H9 (cell line): ENCODE data around the gene OSR1. TPM values are rescaled to one million over a fixed set of nuclear protein-coding genes. Genes with fewer than 3 reads are reported as not detected.

Source experiments
- DNase-seq: peaks from one replicate; pipeline ENCODE4 v3.0.0-alpha.2; 2017
- H2AFZ ChIP-seq: one replicate; pipeline ENCODE4 v1.6.1; 2013; ENCODE audit warnings: mild to moderate bottlenecking, low read length, control low read depth, moderate library complexity
- H2AK5ac ChIP-seq: 2 replicates; pipeline ENCODE4 v1.6.1; 2013; ENCODE audit warnings: low read length, control low read depth, mixed read lengths; ENCODE audit not compliant: insufficient read length
- H2BK120ac ChIP-seq: one replicate; pipeline ENCODE4 v1.6.1; 2013; ENCODE audit warnings: low read depth, mild to moderate bottlenecking, low read length, control low read depth, inconsistent platforms; ENCODE audit not compliant: poor library complexity, severe bottlenecking
- H2BK12ac ChIP-seq: 2 replicates; pipeline ENCODE4 v1.6.1; 2013; ENCODE audit warnings: low read length, control low read depth, mixed read lengths, low read depth; ENCODE audit not compliant: insufficient read length
- H2BK15ac ChIP-seq: 2 replicates; pipeline ENCODE4 v1.6.1; 2013; ENCODE audit warnings: low read depth, low read length, control low read depth
- H2BK20ac ChIP-seq: one replicate; pipeline ENCODE4 v1.6.1; 2013; ENCODE audit warnings: low read depth, mild to moderate bottlenecking, low read length, control low read depth, inconsistent platforms; ENCODE audit not compliant: poor library complexity, severe bottlenecking
- H2BK5ac ChIP-seq: 2 replicates; pipeline ENCODE4 v1.6.1; 2013; ENCODE audit warnings: low read length, control low read depth, mixed read lengths; ENCODE audit not compliant: insufficient read length
- H3K14ac ChIP-seq: 2 replicates; pipeline ENCODE4 v1.6.1; 2013; ENCODE audit warnings: low read length, control low read depth; ENCODE audit not compliant: insufficient read depth
- H3K18ac ChIP-seq: 2 replicates; pipeline ENCODE4 v1.6.1; 2013; ENCODE audit warnings: low read depth, mild to moderate bottlenecking, mixed read lengths, low read length, control low read depth; ENCODE audit not compliant: insufficient read length
- H3K23ac ChIP-seq: 2 replicates; pipeline ENCODE4 v1.6.1; 2013; ENCODE audit warnings: low read length, control low read depth, mixed read lengths, low read depth; ENCODE audit not compliant: insufficient read length
- H3K23me2 ChIP-seq: 2 replicates; pipeline ENCODE4 v1.6.1; 2013; ENCODE audit warnings: low read depth, mild to moderate bottlenecking, mixed read lengths, low read length, control low read depth; ENCODE audit not compliant: insufficient read length, poor library complexity, severe bottlenecking
- H3K27ac ChIP-seq: 2 replicates; pipeline ENCODE4 v1.5.1; 2013; ENCODE audit warnings: low read length, control low read depth, mixed read lengths, low read depth; ENCODE audit not compliant: insufficient read length
- H3K27me3 ChIP-seq: 2 replicates; pipeline ENCODE4 v1.6.1; 2013; ENCODE audit warnings: low read length, control low read depth, inconsistent platforms; ENCODE audit not compliant: insufficient read depth
- H3K4ac ChIP-seq: 2 replicates; pipeline ENCODE4 v1.6.1; 2013; ENCODE audit warnings: low read depth, mild to moderate bottlenecking, control low read depth, inconsistent platforms, low read length, moderate library complexity
- H3K4me1 ChIP-seq: 2 replicates; pipeline ENCODE4 v1.6.1; 2013; ENCODE audit warnings: low read length, control low read depth, inconsistent platforms; ENCODE audit not compliant: insufficient read depth
- H3K4me2 ChIP-seq: 2 replicates; pipeline ENCODE4 v1.6.1; 2013; ENCODE audit warnings: low read length, control low read depth, mixed read lengths; ENCODE audit not compliant: insufficient read length, insufficient read depth
- H3K56ac ChIP-seq: 2 replicates; pipeline ENCODE4 v1.6.1; 2013; ENCODE audit warnings: low read depth, mild to moderate bottlenecking, mixed read lengths, low read length, control low read depth; ENCODE audit not compliant: insufficient read length
- H3K79me1 ChIP-seq: 2 replicates; pipeline ENCODE4 v1.6.1; 2013; ENCODE audit warnings: low read depth, mild to moderate bottlenecking, moderate library complexity, low read length, control low read depth, inconsistent platforms; ENCODE audit not compliant: insufficient read depth, poor library complexity, severe bottlenecking
- H3K79me2 ChIP-seq: 2 replicates; pipeline ENCODE4 v1.6.1; 2013; ENCODE audit warnings: low read length, control low read depth, inconsistent platforms; ENCODE audit not compliant: insufficient read depth
- H3K9ac ChIP-seq: 2 replicates; pipeline ENCODE4 v1.6.1; 2013; ENCODE audit warnings: low read length, control low read depth, mixed read lengths; ENCODE audit not compliant: insufficient read length; ENCODE audit errors: extremely low read depth
- H3K9me3 ChIP-seq: one replicate; pipeline ENCODE4 v1.6.1; 2013; ENCODE audit warnings: low read depth, low read length, inconsistent platforms; ENCODE audit not compliant: control insufficient read depth
- H3T11ph ChIP-seq: one replicate; pipeline ENCODE4 v1.6.1; 2013; ENCODE audit warnings: mild to moderate bottlenecking, low read length, control low read depth, inconsistent platforms
- H4K20me1 ChIP-seq: one replicate; pipeline ENCODE4 v1.6.1; 2013; ENCODE audit not compliant: control insufficient read depth, insufficient read length, insufficient read depth
- H4K5ac ChIP-seq: 2 replicates; pipeline ENCODE4 v1.6.1; 2013; ENCODE audit warnings: low read depth, mild to moderate bottlenecking, mixed read lengths, low read length, control low read depth; ENCODE audit not compliant: insufficient read length
- H4K8ac ChIP-seq: replicated peaks from 2 replicates; pipeline ENCODE4 v1.6.1; 2013; ENCODE audit warnings: low read length, control low read depth, mixed read lengths, low read depth; ENCODE audit not compliant: insufficient read length
- H4K91ac ChIP-seq: 2 replicates; pipeline ENCODE4 v1.6.1; 2013; ENCODE audit warnings: low read depth, mild to moderate bottlenecking, moderate library complexity, mixed read lengths, low read length, control low read depth; ENCODE audit not compliant: insufficient read length
- H3K27ac Mint-ChIP-seq, 3 experiments: 2 replicates in 2 of 3; 3 replicates in 1 of 3; pipeline ENCODE4 v1.8.0; 2020 to 2021; ENCODE audit warnings: mixed read lengths in 3 of 3, mild to moderate bottlenecking in 1 of 3, moderate library complexity in 1 of 3
- H3K27me3 Mint-ChIP-seq: 2 replicates; pipeline ENCODE4 v1.8.0; 2021; ENCODE audit warnings: low read depth, mild to moderate bottlenecking, moderate library complexity, mixed read lengths
- H3K36me3 Mint-ChIP-seq, 3 experiments: 2 replicates in 2 of 3; 3 replicates in 1 of 3; pipeline ENCODE4 v1.8.0; 2020 to 2021; ENCODE audit warnings: low read depth in 3 of 3, mixed read lengths in 3 of 3; ENCODE audit not compliant: insufficient read depth in 1 of 3
- H3K4me1 Mint-ChIP-seq, 2 experiments: 2 replicates each; pipeline ENCODE4 v1.8.0; 2020; ENCODE audit warnings: mixed read lengths in 2 of 2
- H3K4me3 Mint-ChIP-seq, 2 experiments: 2 replicates in 1 of 2; 3 replicates in 1 of 2; pipeline ENCODE4 v1.8.0; 2020 to 2021; ENCODE audit warnings: mild to moderate bottlenecking in 2 of 2, mixed read lengths in 2 of 2, moderate library complexity in 1 of 2
- H3K9me3 Mint-ChIP-seq, 2 experiments: 2 replicates in 1 of 2; 3 replicates in 1 of 2; pipeline ENCODE4 v1.8.0; 2020; ENCODE audit warnings: mild to moderate bottlenecking in 2 of 2, mixed read lengths in 2 of 2, moderate library complexity in 1 of 2
- WGBS: extraction: QIAGEN DNeasy Blood & Tissue Kit; methylation state at CpG from one replicate; pipeline ENCODE4 v1.1.7; 2013; ENCODE audit warnings: missing lambda C conversion rate, low lambda C conversion rate, mixed read lengths; ENCODE audit not compliant: insufficient read length; ENCODE audit errors: extremely low coverage; 5-methylcytosine and 5-hydroxymethylcytosine counted together
- total RNA-seq: library from RNA; stranded (reverse); gene quantifications from 2 replicates; pipeline ENCODE4 v1.2.1, GENCODE V29; 2021
- TF ChIP-seq, protein P1 (sequence below): fragments of 200-600 bp; sonication (generic); conservative IDR thresholded peaks from 3 replicates; pipeline ENCODE4 v1.8.0; 2021; ENCODE audit warnings: antibody characterized with exemption, mild to moderate bottlenecking

Gene OSR1
- total RNA-seq, 1 experiment from 2014 or later = 0.35 TPM

- Mint-ChIP-seq H3K4me3 (no peak overlapping the region), H3K36me3 (no peaks in the 10 kb centered on the region), H3K4me1 (no peaks in the 10 kb centered on the region), H3K9me3 (no peaks in the 10 kb centered on the region; a peak in 3 of 5 replicates), H3K27me3 (no peaks in the 10 kb centered on the region), H3K27ac (no peak overlapping the region)
- no peak overlapping the region for H4K91ac ChIP-seq
- H3K14ac ChIP-seq = no peak overlapping the region
- no peaks in the 10 kb centered on the region for H4K20me1 ChIP-seq
- no peaks in the 10 kb centered on the region for H3K79me2 ChIP-seq
- no peaks in the 10 kb centered on the region for H3K4me1 ChIP-seq
- WGBS = no CpG with 5 or more reads among the region's 3 CpGs
- H3K9ac ChIP-seq = no peak overlapping the region
- H2BK12ac ChIP-seq = no peak overlapping the region
- H3K4ac ChIP-seq = no peak overlapping the region
- no peak overlapping the region for H4K5ac ChIP-seq
- H3K27ac ChIP-seq = no peak overlapping the region
- H3T11ph ChIP-seq = no peak overlapping the region
- H2BK120ac ChIP-seq = no peak overlapping the region
- H2BK5ac ChIP-seq = no peak overlapping the region
- no peaks in the 10 kb centered on the region for H3K79me1 ChIP-seq
- H2BK20ac ChIP-seq = no peak overlapping the region
- no peaks in the 10 kb centered on the region for H3K9me3 ChIP-seq
- H3K56ac ChIP-seq = no peak overlapping the region
- no peak overlapping the region for H3K4me2 ChIP-seq
- H3K27me3 ChIP-seq = no peaks in the 10 kb centered on the region
- no peak overlapping the region for H2AFZ ChIP-seq
- no peak for DNase-seq
- TF ChIP-seq, protein P1, sequence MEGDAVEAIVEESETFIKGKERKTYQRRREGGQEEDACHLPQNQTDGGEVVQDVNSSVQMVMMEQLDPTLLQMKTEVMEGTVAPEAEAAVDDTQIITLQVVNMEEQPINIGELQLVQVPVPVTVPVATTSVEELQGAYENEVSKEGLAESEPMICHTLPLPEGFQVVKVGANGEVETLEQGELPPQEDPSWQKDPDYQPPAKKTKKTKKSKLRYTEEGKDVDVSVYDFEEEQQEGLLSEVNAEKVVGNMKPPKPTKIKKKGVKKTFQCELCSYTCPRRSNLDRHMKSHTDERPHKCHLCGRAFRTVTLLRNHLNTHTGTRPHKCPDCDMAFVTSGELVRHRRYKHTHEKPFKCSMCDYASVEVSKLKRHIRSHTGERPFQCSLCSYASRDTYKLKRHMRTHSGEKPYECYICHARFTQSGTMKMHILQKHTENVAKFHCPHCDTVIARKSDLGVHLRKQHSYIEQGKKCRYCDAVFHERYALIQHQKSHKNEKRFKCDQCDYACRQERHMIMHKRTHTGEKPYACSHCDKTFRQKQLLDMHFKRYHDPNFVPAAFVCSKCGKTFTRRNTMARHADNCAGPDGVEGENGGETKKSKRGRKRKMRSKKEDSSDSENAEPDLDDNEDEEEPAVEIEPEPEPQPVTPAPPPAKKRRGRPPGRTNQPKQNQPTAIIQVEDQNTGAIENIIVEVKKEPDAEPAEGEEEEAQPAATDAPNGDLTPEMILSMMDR = no peak
- H4K8ac ChIP-seq = no peak overlapping the region
- no peak overlapping the region for H3K23ac ChIP-seq
- no peak overlapping the region for H2AK5ac ChIP-seq
- H3K18ac ChIP-seq = no peak overlapping the region
- H3K23me2 ChIP-seq = no peaks in the 10 kb centered on the region
- H2BK15ac ChIP-seq = no peak overlapping the region
These were observed 39.4 kb downstream of the OSR1 start for GRCh38 chr2:19319064-19319463.
